Gastroesophageal sphincter (tissue), 3 donors: ENCODE measurements around the gene XPA.

Source experiments
- EP300 ChIP-seq: sonication (generic); formaldehyde crosslinking; IDR thresholded peaks from one replicate; pipeline ENCODE4 v1.6.1; 2017; ENCODE audit warnings: antibody characterized with exemption, mild to moderate bottlenecking
- POLR2A ChIP-seq, 2 donors: fragments of 450-650 bp; IDR thresholded peaks; one replicate each; pipeline ENCODE4 v1.6.1; 2017; ENCODE audit warnings: antibody characterized with exemption in 2 of 2, mild to moderate bottlenecking in 2 of 2, moderate library complexity in 1 of 2
- POLR2AphosphoS5 ChIP-seq: sonication (generic); formaldehyde crosslinking; IDR thresholded peaks from one replicate; pipeline ENCODE4 v1.6.1; 2017; ENCODE audit warnings: antibody characterized with exemption
- TF ChIP-seq, protein P1 (sequence below), 4 experiments: fragments of 200-600 bp in 2 of 4; fragments of 450-650 bp in 2 of 4; sonication (generic) in 1 of 4; IDR thresholded peaks; one replicate each; pipeline ENCODE4 v1.5.1; 2017 to 2019; ENCODE audit warnings: antibody characterized with exemption in 4 of 4, mild to moderate bottlenecking in 2 of 4, moderate library complexity in 2 of 4

DNA sequence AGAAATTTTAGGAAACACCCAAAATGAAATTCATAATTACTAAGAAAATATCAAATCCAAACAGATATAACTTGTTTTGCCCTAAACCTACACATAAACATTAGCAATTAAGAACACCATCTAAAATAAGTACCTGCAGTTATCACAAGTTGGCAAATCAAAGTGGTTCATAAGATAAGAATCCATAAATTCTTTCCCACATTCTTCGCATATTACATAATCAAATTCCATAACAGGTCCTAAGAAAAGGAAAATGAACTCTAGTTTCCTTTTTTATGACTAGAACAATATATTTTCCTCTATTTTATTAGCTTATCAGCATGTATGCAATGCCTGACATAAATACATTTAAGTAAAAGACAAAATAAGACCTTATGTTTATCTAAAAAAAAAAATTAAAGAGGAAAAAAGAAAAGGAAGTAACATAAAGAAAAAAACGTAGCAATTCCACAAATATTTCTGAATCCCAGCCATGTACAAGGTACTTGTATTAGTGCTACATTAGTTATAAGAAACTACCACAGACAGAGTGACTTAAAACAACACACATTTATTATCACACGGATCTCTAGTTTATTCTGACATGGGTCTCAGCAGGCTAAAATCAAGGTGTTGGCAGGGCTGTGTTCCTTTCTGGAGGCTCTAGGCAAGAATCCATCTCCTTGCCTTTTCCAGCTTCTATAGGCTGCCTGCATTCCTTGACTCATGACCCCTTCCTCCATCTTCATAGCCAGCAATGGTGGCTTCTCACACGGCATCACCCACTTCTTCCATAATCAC lies 7.5 kb downstream of the XPA start:
- TF ChIP-seq, protein P1, sequence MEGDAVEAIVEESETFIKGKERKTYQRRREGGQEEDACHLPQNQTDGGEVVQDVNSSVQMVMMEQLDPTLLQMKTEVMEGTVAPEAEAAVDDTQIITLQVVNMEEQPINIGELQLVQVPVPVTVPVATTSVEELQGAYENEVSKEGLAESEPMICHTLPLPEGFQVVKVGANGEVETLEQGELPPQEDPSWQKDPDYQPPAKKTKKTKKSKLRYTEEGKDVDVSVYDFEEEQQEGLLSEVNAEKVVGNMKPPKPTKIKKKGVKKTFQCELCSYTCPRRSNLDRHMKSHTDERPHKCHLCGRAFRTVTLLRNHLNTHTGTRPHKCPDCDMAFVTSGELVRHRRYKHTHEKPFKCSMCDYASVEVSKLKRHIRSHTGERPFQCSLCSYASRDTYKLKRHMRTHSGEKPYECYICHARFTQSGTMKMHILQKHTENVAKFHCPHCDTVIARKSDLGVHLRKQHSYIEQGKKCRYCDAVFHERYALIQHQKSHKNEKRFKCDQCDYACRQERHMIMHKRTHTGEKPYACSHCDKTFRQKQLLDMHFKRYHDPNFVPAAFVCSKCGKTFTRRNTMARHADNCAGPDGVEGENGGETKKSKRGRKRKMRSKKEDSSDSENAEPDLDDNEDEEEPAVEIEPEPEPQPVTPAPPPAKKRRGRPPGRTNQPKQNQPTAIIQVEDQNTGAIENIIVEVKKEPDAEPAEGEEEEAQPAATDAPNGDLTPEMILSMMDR (IDR thresholded peaks at IDR 0.05), result no peak
- TF ChIP-seq POLR2A (IDR thresholded peaks at IDR 0.05), result no peak
- TF ChIP-seq POLR2AphosphoS5, result no peak
- no peak for TF ChIP-seq EP300
